ENCODE measurements around the gene KIRREL2. TPM values are rescaled to one million over a fixed set of nuclear protein-coding genes. Genes with fewer than 3 reads are reported as not detected.

Gene KIRREL2
- total RNA-seq, 1 donor, result not detected

DNA sequence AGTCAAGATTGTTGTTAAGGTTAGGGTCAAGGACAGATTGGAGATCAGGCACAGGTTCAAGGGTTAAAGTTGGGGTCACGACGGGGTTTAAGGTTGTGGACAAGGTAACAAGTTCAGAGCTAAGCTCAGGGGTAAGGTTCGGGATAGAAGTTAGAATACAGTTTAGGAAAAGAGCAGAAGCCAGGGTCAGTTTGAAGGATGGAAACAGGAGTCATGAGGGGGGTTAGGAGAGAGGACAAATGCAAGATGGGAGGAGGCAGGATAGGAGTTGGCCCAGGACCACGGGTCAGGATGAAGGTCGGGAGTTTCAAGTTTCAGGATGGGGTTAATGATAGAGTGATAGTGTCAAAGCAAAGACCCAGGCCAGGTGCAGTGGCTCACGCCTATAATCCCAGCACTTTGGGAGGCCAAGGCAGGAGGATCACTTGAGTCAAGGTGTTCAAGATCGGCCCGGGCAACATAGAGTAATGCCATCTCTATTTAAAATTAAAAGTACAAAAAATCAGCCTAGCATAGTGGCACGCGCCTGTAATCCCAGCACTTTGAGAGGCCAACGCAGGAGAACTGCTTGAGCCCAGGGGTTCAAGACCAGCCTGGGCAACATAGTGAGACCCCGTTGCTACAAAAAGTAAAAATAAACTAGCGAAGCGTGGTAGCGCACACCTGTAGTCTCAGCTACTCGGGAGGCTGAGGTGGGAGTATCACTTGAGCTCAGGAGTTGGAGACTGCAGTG, 12.1 kb upstream of the KIRREL2 start:
- no peak for DNase-seq (ENCODE audit: low read depth in 2 of 3, low spot score in 2 of 3)

DNA sequence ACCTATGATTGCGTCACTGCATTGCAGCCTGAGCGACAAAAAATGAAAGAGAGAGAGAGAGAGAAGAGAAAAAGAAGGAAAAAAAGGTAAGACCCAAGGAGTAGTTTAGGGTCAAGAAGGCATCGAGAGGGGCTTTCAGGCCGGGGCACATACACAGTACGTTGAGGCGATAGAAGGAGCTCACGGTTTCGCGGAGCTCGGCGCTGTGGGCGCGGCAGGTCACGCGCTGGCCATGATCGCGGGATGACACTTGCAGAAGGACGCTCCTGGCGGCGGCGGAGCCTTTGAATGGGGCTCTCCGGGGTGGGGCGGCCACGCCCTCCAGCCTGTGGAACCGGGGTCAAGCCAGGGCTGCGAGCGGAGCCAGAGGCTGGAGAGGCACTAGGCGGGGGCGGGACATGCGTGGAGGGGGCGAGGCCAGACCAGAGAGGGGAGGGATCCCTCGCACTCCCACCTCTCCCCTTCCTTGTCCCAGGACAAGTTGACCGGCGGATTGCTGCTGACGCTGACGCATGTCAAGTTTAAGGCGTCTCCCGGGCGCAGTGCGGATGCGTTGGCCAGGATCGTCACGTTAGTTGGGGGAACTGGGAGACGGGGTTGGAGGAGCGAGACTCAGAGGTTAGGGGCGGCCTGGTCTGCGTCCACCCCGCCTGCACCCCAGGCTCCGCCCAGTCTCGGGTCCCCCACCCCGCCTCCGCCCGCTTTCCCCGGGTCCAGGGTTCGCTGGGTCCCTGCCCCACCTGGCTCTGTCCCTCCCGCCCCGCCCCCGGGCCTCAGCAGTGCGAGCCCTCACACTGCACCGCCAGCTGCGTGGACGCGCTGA, 11.3 kb upstream of the KIRREL2 start:
- no peak for DNase-seq (ENCODE audit: low read depth in 2 of 3, low spot score in 2 of 3)

DNA sequence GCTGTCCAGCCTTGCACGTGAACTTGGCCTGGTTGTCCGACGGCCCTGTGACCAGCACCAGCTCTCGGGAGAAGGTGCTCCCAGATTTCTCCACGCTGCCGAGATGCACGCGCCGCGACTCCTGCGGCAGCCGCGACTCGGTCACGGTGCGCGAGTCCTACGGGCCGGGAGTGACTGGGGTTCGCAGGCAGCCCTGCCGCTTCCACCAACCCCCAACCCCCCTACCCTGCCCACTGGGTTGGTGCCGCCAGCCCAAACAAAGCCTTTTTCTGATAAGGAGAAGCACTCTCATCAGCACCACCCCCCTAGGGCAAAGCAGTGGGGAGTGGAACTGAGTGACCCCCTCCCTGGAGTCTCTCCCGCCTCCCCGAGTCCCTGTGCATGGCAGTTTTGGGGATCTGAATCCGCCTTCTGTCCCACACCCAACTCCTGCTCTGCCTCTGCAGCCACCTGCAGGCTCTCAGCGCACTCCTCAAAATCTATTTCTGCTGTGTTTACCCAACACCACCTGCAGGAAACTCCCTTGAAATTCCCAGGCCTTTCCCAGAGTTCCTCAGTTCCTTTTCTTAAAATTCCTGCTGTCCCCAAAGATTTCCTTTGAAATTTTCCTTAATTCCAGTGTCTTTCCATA, 10.6 kb upstream of the KIRREL2 start:
- no peak for DNase-seq (ENCODE audit: low read depth in 2 of 3, low spot score in 2 of 3)

DNA sequence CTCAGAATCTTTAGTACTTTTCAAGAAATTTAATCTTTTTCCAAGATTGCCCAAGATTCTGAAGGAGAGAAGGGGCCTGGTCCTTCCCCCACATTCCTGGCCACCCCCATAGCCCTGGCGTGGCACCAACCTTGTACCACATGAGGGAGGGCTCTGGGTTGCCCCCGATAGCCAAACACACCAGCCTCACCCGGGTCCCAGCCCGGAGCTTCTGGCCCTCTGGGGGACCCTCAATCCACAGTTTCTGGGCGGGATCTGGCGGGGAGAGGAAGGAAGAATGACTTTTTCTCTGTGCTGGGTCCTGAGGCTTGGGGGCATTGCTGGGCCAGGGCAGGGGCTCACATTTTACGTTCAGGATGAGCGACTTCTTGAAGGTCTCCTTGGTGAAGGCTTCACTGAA, 8.8 kb upstream of the KIRREL2 start:
- DNase-seq (ENCODE audit: low read depth in 2 of 3, low spot score in 2 of 3), result no peak

DNA sequence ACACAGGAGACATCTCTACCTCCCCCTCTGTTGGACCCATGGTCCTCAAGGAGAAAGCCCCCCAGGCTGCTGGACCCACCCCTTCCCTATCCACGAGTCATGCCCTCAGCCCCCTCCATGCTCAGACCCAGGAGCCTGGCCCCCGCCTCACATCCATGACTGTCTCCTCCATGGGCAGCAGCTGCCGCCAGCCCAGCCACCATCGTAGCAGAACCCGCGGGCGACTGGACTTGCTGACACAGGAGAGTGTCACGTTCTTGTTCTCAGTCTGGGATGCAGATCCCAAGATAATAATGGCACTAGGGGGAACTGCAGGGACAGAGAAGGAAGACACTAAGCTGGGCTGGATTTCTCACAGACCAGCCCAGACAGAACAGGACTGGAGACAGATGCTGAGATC, 8.2 kb upstream of the KIRREL2 start:
- no peak for DNase-seq (ENCODE audit: low read depth in 2 of 3, low spot score in 2 of 3)

DNA sequence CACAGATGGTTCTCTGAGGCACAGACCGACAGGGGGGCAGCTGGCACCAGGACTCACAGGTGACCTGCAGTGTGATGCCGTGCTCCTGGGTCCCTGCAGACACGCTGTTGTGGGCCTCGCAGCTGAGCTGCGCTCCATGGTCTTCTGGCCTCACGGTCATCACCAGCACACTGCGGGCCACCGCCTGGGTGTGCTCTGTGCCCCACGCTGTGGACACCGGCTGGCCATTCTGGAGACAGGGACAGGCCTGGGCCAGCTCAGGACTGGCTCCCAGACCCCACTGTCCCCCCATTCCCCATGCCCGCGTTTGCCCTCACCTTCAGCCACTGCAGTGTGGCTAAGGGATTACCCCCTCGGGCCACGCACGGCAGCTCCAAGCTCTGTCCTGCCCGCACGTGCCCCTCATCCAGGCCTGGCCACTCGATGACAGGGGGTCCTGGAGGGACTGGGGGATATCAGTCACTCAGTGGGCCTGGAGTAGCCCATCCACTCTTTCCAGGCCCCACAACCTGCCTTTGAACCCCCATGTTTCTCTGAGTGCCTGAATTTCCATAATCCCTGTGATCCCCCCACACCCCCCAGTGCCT, 7.7 kb upstream of the KIRREL2 start:
- no peak for DNase-seq (ENCODE audit: low read depth in 2 of 3, low spot score in 2 of 3)

DNA sequence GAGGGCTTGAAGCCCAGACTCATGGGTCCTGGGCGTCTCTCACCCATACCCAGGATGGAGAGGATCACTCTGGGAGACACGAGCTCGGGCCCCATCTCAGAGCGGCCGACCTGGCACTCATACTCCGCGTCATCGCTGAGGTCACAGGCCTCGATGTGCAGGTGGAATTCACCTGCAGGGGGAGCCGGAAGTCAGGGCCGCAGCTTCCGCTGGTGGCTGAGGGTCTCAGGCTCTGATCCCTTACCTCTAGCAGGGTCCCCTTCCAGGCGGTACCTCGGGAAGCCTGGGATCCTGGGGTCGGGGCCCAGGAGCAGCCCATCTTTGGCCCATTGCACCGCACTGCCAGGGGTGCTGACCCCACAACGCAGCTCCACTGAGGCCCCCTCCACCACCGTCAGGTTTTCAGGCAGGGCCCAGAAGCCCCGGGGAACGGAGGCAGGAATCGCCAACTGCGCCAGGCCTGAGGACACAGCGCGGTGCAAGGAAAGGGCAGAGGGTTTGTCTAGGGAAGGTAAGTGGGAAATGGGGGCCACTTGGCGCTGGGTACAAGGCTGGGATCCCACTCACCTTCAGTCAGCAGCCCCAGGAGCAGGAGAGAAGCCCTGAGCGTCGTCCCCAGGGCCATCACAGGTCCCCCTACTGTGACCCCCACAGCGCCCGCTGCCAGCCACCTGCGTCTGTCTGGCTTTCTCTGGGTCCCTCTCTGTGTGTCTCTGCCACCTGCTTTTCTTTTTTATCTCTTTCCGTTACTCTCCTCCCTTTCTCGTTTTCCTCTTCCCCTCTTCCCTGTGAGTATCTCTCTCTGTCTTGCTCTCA, 5.3 kb upstream of the KIRREL2 start:
- no peak for DNase-seq (ENCODE audit: low read depth in 2 of 3, low spot score in 2 of 3)

DNA sequence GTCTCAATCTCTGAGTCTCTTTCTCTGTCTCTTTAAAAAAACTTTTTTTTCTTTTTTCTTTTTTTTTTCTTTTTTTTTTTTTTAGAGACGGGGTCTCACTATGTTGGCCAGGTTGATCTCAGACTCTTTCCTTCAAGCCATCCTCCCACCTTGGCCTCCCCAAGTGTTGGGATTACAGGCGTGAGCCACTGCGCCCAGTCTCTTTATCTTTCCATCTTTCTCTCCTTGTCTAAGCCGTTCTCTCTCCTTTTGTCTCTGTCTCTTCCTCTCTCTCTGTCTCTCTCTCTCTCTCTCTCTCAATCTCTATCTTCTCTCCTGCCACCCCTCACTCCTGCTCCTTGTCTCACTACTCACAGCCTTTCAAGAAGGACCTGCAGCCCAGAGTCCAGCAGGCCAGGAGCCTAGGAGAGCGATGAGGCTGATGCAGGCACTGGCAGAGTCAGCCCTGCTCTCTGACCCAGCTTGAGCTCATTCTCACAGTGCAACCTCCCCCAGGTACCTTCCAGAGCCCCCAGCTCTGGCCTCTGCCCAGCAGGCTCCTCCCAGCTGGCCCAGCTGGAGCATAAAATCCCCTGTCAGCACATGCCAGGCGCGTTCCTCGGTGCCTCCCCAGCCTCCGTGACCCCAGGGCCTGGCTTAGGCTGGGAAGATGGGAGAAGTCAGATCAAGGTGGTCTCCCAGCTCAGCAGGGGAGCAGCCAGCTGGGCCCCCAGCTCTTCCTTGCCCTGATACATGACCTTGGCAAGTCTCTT, 4.5 kb upstream of the KIRREL2 start, which contains the start of gene NPHS1:
NPHS1 (minus strand) TSS at position 476 of the 752 bp plus-strand sequence. CDS start 667 bp downstream, outside the sequence.
- DNase-seq (ENCODE audit: low read depth in 2 of 3, low spot score in 2 of 3), result no peak

DNA sequence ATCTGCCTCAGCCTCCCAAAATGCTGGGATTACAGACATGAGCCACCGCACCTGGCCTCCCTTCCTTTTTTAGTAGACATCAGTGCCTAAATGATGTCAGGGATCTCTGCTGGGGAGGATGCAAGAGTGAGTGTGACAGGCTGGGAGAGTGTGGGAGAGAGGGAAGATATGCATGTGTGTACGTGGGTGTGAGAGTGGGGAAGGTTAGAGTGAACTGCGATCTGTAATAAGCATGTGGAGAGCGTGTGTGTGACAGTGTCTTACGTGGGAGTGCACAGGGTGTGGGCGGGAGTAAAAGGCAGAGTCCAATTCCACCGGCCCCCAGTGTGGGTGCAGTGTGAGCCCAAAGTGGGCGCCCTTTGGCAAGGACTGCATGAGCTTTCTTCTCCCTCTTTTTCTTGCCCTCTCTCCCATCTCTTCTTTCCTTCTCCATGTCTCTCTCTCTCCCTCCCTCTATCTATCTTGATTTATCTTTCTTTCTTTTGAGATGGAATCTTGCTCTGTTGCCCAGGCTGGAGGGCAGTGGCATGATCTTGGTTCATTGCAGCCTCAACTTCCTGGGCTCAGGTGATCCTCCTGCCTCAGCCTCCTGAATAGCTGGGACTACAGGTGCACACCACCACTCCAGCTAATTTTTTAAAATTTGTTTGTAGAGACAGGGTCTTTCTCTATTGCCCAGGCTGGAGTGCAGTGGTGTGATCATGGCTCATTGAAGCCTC, 3.5 kb upstream of the KIRREL2 start:
- no peak for DNase-seq (ENCODE audit: low read depth in 2 of 3, low spot score in 2 of 3)

DNA sequence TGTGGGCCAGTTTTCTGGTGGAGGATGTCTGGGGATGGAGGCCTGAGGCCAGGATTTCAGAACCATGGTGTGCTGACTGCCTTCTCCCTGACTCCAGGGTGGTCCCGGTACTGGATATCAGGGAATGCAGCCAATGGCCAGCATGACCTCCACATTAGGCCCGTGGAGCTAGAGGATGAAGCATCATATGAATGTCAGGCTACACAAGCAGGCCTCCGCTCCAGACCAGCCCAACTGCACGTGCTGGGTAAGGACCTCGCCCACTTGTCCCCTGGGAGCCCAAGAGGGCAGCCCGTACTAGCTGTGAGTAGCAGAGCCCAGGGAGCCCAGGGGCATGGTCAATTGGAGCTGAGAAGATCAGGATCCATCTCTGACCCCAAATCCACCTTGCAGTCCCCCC, 1.6 kb downstream of the KIRREL2 start:
- no peak for DNase-seq (ENCODE audit: low read depth in 2 of 3, low spot score in 2 of 3)

DNA sequence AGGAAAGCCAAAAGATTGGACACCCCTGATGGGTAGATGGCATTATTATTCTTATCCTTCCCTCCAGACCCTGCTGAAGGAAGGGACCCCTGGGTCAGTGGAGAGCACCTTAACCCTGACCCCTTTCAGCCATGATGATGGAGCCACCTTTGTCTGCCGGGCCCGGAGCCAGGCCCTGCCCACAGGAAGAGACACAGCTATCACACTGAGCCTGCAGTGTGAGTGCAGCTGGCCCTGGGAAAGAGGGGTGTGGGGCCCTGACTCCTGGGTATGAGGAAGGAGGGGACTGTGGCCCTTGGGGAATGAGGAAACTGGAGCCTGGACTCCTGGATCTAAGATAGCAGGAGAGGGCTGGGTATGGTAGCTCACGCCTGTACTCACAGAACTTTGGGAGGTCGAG, 2.7 kb downstream of the KIRREL2 start:
- DNase-seq (ENCODE audit: low read depth in 2 of 3, low spot score in 2 of 3), result no peak

DNA sequence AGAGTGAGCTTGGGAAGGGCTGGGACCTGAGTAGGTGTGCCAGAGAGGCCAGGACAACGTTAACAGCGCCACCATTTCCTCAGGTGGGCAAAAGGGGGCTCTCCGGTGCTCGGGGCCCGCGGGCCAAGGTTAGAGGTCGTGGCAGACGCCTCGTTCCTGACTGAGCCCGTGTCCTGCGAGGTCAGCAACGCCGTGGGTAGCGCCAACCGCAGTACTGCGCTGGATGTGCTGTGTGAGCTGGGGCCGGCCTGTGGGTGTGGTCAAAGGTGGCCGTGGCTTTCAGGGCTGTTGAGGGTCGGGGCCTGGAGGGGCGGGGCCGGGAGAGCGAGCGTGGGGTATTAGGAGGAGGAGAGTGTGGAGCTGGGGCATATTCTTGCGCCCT, 3.7 kb downstream of the KIRREL2 start:
- no peak for DNase-seq (ENCODE audit: low read depth in 2 of 3, low spot score in 2 of 3)

DNA sequence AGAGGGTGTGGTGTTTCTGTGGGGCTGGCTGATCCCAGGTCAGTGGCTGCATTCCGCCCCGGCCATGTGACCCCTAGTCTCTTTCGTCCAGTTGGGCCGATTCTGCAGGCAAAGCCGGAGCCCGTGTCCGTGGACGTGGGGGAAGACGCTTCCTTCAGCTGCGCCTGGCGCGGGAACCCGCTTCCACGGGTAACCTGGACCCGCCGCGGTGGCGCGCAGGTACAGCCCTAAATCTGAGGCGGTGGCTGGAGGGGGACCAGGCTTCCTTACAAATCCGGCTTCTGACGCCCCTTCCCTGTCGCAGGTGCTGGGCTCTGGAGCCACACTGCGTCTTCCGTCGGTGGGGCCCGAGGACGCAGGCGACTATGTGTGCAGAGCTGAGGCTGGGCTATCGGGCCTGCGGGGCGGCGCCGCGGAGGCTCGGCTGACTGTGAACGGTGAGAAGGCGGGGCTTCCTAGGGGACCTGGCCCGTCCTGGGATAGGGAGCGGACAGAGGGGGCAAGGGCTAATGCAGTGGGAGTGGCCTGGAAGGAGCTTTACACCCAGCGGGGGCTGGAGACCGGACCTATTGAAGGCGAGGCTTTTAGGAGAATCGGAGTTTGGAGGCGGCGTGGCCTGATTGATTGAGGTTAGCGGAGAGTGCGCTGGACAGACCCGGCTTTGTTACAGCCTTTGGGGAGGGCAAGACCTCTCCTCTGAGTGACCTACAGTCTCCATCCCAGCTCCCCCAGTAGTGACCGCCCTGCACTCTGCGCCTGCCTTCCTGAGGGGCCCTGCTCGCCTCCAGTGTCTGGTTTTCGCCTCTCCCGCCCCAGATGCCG, 4.3 kb downstream of the KIRREL2 start:
- DNase-seq (ENCODE audit: low read depth in 2 of 3, low spot score in 2 of 3), result no peak

DNA sequence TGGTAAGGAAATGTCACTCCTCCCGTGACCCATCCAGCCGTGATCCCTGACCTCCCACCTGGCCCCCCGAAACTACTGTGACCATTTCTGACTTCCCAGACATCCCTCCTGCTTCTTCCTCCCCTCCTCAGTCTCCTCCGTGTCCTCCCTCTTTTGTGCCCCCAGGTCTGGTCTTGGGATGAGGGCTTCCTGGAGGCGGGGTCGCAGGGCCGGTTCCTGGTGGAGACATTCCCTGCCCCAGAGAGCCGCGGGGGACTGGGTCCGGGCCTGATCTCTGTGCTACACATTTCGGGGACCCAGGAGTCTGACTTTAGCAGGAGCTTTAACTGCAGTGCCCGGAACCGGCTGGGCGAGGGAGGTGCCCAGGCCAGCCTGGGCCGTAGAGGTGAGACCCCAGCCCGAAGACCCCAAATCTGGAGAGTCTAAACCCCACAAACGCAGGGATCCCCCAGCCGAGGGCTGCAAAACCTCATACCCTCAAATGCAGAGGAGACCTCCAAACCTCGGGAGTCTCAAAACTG, 5.0 kb downstream of the KIRREL2 start:
- DNase-seq (ENCODE audit: low read depth in 2 of 3, low spot score in 2 of 3), result no peak

DNA sequence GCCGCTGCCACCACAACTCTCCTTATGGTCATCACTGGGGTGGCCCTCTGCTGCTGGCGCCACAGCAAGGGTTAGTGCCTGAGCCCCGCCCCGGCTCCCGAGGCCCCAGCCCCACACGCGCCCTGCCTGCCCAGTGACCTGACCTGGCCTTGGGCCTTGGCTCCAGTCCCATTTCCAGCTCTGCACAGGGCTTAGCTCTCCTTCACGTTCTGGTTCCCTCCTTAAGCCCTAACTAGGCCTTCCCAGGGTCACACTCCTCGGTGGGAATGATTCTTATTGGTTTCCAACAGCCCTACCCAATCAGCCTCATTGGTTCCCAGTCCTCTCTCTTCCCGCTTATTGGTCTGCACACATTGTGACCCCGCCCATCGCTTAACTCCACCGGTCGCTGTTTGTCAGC, 5.8 kb downstream of the KIRREL2 start:
- DNase-seq (ENCODE audit: low read depth in 2 of 3, low spot score in 2 of 3), result no peak

DNA sequence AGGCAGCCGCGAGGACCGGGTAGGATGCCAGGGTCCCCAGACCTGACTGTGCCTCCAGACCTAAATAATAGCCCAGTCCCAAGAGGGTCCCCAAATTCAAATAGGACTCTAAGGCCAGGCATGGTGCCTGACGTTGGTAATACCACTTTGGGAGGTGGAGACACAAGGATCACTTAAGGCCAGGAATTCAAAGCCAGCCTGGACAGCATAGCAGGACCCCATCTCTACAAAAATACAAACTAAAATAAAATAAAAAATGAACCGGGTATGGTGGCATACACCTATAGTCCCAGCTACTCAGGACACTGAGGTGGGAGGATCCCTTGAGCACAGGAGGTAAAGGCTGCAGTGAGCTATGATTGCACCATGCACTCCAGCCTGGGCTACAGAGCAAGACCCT, 6.3 kb downstream of the KIRREL2 start:
- no peak for DNase-seq (ENCODE audit: low read depth in 2 of 3, low spot score in 2 of 3)

DNA sequence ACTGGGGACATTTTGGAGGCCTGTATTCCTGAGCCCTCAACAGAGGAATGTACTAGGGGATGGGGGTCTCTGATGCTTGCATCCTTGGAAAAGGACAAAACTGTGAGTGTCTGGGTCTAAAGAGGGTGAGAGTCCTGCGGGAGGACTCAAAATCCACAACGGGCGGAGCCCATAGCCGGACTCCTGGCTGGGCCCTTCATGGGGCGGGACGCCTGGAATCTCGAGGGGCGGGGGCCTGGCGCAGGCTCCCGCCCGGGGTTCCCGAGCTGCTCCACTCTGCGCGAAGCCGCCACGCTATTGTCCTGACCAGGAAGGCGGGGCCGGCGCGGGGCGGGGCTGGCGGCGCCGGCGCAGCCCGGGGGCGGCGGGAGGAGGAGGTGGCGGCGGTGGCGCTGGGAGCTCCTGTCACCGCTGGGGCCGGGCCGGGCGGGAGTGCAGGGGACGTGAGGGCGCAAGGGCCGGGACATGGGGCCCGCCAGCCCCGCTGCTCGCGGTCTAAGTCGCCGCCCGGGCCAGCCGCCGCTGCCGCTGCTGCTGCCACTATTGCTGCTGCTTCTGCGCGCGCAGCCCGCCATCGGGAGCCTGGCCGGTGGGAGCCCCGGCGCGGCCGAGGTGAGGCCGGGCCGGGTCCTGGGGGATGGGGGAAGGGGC, 11.6 kb downstream of the KIRREL2 start, which contains the start of gene APLP1:
APLP1 (plus strand) TSS at position 403 of the 651 bp plus-strand sequence; CDS start at position 466, 63 bp downstream.
- DNase-seq (ENCODE audit: low read depth in 2 of 3, low spot score in 2 of 3), result peak in 1 of 3 donors; percentile 46

Data from hematopoietic multipotent progenitor cell (in vitro differentiated cells).